HG02885 (cell line): ENCODE results near the gene NSD2.
"Not testable (repeated sequence)": the region's sequence is repeated elsewhere in the genome, so short reads cannot be mapped to it uniquely, and the experiment has no call there.

ENCODE experiments used
- ATAC-seq: cut with Tn5 transposase; IDR thresholded peaks from one replicate; pipeline ENCODE4 v1.9.1; 2021; ENCODE audit warnings: mild to moderate bottlenecking; ENCODE audit not compliant: unreplicated experiment, poor library complexity

Gene NSD2

GRCh38 chr4:1841201-1841886 is 29.8 kb upstream of the NSD2 start:
- ATAC-seq: no peak

- no peak for ATAC-seq
Measured at GRCh38 chr4:1841887-1842210, 29.3 kb upstream of the NSD2 start.

GRCh38 chr4:1842339-1842895 is 28.8 kb upstream of the NSD2 start:
- no peak for ATAC-seq

DNA sequence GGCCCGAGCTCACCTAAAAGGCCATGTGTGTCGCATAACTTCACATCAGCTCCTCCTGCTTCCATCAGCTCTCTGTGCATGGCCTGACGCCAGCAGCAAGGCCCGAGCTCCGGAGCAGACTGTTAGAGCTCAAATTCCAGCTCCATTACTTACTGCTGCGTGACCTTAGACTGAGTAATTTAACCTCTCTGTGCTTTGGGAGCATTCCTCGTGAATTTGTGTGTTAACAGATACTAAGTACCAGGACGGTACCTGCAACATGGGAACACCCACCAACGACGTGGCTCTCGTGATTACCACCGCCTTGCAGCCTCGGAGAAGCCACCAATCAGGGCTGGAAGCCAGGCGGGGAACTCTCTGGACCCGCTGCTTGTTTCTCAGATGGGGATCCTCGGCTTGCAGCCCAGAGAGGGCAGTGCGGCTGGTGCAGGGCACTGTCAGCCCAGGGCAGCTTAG is 28.2 kb upstream of the NSD2 start:
- no peak for ATAC-seq

DNA sequence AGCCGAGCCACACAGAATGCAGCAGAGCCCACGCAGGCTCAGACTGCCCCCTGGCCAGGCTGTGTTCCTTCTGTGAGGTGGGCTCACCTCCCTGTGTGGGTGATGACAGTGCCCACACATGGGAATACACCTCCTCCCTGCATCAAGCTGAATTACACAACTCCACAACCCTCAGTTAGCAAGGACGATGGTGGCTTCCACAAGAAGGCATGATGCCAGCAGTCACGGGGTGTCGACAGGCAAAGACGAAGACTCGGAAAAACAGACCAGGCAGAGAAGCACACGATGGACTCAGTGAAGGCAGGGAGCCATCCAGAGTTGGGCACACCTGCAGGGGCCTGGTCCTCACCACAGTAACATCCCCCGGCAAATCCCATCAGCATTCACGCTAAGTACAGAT is 27.3 kb upstream of the NSD2 start:
- no peak for ATAC-seq

DNA sequence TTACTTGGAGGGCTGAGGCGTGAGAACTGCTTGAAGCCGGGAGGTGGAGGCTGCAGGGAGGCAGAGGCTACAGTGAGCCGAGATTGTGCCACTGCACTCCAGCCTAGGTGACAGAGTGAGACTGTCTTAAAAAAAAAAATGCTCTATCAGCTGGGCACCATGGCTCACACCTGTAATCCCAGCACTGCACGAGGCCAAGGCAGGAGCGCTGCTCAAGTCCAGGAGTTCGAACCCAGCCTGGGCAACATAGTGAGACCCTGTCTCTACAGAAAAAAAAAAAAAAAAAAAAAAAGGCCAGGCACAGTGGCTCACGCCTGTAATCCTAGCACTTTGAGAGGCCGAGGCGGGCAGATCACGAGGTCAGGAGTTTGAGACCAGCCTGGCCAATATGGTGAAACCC is 26.6 kb upstream of the NSD2 start:
- not testable (repeated sequence) for ATAC-seq

GRCh38 chr4:1846580-1846979 is 24.6 kb upstream of the NSD2 start:
- no peak for ATAC-seq

- ATAC-seq: no peak
Measured at GRCh38 chr4:1850276-1850675, 20.9 kb upstream of the NSD2 start.

GRCh38 chr4:1851160-1851559 is 20.0 kb upstream of the NSD2 start:
- ATAC-seq: no peak

- ATAC-seq: no peak
Measured at GRCh38 chr4:1851575-1852410, 19.4 kb upstream of the NSD2 start.

DNA sequence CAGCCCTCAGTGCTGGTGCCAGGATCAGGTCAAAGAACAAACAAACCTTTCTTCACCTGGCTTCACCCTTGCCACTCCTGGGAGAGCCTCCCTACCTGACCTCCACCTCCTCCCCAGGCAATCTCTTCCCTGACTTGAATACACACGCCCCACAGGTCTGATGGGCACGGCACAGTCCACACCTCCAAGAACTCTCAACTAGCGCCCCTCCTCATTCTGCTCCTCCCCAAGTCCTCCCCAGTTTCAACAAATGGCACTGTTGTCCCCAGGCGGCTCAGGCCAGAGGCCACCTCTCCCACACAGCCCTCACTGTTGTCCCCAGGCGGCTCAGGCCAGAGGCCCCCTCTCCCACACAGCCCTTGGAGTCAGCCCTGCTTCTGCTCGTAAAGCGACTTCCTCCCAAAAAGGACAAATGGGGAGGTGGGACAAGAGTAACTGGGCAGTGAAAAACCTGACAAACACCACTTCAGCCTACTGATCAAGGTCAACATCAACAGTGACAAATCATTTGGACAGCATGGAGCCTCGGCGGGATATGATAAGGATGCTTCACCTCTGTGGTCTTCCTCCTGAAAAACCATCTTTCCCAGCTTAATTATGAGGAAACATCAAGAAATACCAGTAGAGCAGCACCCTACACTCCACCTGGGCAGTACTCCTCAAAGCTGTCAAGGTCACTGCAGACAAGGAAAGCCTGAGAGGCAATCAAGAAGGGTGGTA is 18.1 kb upstream of the NSD2 start:
- ATAC-seq: no peak

DNA sequence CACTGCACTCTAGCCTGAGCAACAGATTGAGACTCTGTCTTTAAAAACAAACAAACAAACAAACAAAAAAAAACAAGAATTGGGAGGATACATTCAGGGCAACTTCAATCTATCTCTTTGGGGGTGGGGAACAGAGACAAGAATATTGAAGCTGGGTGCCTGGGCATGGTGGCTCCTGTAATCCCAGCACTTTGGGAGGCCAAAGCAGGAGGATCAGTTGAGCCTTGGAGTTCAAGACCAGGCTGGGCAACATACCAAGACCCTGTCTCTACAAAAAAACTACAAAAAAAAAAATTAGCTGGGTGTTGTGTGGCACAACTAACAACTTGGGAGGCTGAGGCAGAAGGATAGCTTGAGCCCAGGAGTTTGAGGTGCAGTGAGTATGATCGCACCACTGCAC is 16.4 kb upstream of the NSD2 start:
- no peak for ATAC-seq

GRCh38 chr4:1855333-1856070 is 15.7 kb upstream of the NSD2 start:
- ATAC-seq: peak; percentile 29

GRCh38 chr4:1856071-1856942 is 14.9 kb upstream of the NSD2 start, which contains the start of gene LETM1:
TSS of gene LETM1 (minus strand) at chr4:1856156. CDS start at chr4:1855950, 206 bp downstream.
- peak; percentile 93 for ATAC-seq

DNA sequence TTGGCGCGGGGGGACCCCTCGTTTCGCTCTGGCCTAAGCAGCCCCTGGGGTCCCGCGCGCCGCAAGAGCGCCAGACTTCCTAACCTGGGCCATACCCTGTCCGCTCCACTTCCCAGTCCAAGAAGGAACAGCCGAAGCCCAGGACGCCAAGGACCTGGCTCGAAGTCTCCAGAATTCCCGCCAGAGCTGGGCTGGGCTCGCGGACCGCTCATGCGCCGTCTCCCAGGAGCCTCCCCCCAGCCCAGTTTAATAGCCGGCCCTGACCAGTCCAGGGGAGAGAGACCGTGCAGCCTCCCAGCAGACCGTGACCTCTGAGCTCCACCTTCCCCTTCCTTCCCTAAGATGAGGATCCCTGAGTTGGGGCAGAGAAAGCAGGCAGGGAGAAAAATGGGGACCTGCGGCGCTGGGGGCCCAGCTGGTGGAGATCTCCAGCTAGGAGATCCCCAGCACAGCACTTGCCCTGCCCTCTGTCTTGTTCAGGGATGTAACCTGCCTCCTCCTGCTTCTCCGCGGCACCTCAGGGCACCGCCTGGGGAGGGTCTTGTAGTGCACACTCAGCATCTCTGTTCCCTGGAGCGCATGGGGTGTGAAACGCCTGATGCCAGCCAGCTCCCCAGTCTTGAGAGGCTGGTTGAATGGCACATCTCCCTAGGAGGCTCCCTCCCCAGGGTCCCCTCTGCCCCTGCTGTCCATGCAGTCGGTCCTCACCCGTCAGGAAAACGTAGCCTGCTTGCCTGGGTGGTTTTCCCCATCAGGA is 14.1 kb upstream of the NSD2 start:
- ATAC-seq: no peak

DNA sequence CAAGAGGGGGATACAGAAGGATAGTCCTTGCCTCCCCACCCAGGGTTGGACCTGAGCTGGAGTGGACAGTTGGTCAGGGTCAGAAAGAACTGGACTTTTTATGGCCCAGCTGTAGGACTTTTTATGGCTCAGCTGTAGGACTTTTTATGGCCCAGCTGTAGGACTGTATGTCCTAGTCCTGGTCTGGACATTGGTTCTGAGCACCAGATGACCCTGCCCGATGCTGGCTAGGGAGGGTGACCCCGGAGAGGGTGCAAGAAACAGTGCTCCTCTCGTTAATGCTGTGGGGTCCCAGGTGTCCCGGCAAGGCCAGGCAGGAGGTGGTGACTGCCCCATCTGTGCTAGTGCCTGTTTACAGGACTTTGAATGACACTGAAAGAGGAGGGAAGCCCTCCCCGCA is 13.3 kb upstream of the NSD2 start:
- no peak for ATAC-seq

DNA sequence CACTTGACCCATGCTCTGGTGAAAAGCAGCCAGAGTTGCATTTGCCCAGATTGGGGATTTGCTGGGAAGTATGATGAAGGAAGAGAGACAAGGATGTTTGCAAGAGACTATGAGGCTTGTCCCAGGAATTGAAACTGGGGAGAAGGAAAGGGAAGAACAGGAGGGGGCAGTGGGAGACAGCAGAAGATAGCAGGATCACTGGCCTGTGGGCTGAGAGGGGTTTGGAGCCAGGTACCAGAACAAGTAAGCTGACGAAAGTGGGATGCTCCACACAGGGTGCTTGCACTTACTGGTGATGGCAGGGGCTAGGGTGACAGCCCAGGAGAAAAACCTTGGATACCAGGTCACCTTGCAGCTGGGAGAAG is 11.8 kb upstream of the NSD2 start:
- no peak for ATAC-seq

GRCh38 chr4:1862055-1862911 is 8.9 kb upstream of the NSD2 start:
- ATAC-seq: peak; percentile 37
